SK-N-SH treated with all-trans-retinoic acid at 6 μM for 48 hours (cell line): ENCODE data around the gene ZW10.

ENCODE experiments used
- ATAC-seq: fragments of 200-7000 bp; cut with Tn5 transposase; 3 replicates; pipeline ENCODE4 v1.9.1; 2020; ENCODE audit warnings: mild to moderate bottlenecking, moderate library complexity
- ARNTL ChIP-seq: fragments of 450-650 bp; formaldehyde crosslinking; IDR thresholded peaks from 2 replicates; pipeline ENCODE4 v1.5.0; 2020; ENCODE audit warnings: low read depth, mild to moderate bottlenecking, moderate library complexity, borderline replicate concordance
- BACH2 ChIP-seq: fragments of 250-450 bp; sonication (Bioruptor Pico); IDR thresholded peaks from 2 replicates; pipeline ENCODE4 v1.9.0; 2021; ENCODE audit warnings: mild to moderate bottlenecking, borderline replicate concordance
- CSDC2 ChIP-seq: fragments of 250-450 bp; sonication (Bioruptor Pico); IDR thresholded peaks from 2 replicates; pipeline ENCODE4 v1.5.0; 2020; ENCODE audit warnings: mild to moderate bottlenecking, moderate library complexity
- CSRNP3 ChIP-seq: fragments of 250-450 bp; sonication (Bioruptor Pico); IDR thresholded peaks from 2 replicates; pipeline ENCODE4 v1.5.1; 2021; ENCODE audit warnings: mild to moderate bottlenecking, moderate library complexity
- ESRRG ChIP-seq: fragments of 250-450 bp; sonication (Bioruptor Pico); IDR thresholded peaks from 2 replicates; pipeline ENCODE4 v1.6.1; 2021; ENCODE audit warnings: mild to moderate bottlenecking
- GLIS3 ChIP-seq: fragments of 250-450 bp; sonication (Bioruptor Pico); IDR thresholded peaks from 2 replicates; pipeline ENCODE4 v1.5.0; 2020; ENCODE audit warnings: mild to moderate bottlenecking, moderate library complexity
- ISL1 ChIP-seq: fragments of 250-450 bp; sonication (Bioruptor Pico); IDR thresholded peaks from 2 replicates; pipeline ENCODE4 v2.1.2; 2022; ENCODE audit warnings: mild to moderate bottlenecking, moderate library complexity
- PPARA ChIP-seq: fragments of 250-450 bp; sonication (Bioruptor Pico); IDR thresholded peaks from 2 replicates; pipeline ENCODE4 v1.5.0; 2020; ENCODE audit warnings: mild to moderate bottlenecking, borderline replicate concordance
- RARB ChIP-seq: fragments of 250-450 bp; sonication (Bioruptor Pico); IDR thresholded peaks from 2 replicates; pipeline ENCODE4 v1.8.0; 2021; ENCODE audit warnings: mild to moderate bottlenecking, moderate library complexity
- TCF4 ChIP-seq: fragments of 250-450 bp; sonication (Bioruptor Pico); IDR thresholded peaks from 2 replicates; pipeline ENCODE4 v1.8.0; 2021; ENCODE audit warnings: mild to moderate bottlenecking, moderate library complexity, borderline replicate concordance
- TOX ChIP-seq: fragments of 250-450 bp; sonication (Bioruptor Pico); IDR thresholded peaks from 2 replicates; pipeline ENCODE4 v1.8.0; 2021; ENCODE audit warnings: mild to moderate bottlenecking, moderate library complexity, borderline replicate concordance
- ZC3H10 ChIP-seq: fragments of 250-450 bp; sonication (Bioruptor Pico); IDR thresholded peaks from 2 replicates; pipeline ENCODE4 v1.5.1; 2021; ENCODE audit warnings: mild to moderate bottlenecking, moderate library complexity
- ZFP3 ChIP-seq: fragments of 250-450 bp; sonication (Bioruptor Pico); IDR thresholded peaks from 2 replicates; pipeline ENCODE4 v1.5.0; 2020; ENCODE audit warnings: mild to moderate bottlenecking, moderate library complexity
- ZFP30 ChIP-seq: fragments of 450-650 bp; formaldehyde crosslinking; IDR thresholded peaks from 2 replicates; pipeline ENCODE4 v1.5.0; 2022; ENCODE audit warnings: mild to moderate bottlenecking, moderate library complexity
- ZNF565 ChIP-seq: fragments of 450-650 bp; formaldehyde crosslinking; conservative IDR thresholded peaks from 2 replicates; pipeline ENCODE4 v1.5.0; 2020; ENCODE audit warnings: low read depth, mild to moderate bottlenecking, moderate library complexity
- ZNF70 ChIP-seq: fragments of 450-650 bp; formaldehyde crosslinking; IDR thresholded peaks from 2 replicates; pipeline ENCODE4 v1.5.0; 2020; ENCODE audit warnings: mild to moderate bottlenecking, moderate library complexity
- TF ChIP-seq, protein P1 (sequence below): fragments of 250-450 bp; sonication (Bioruptor Pico); IDR thresholded peaks from 2 replicates; pipeline ENCODE4 v1.8.0; 2021; ENCODE audit warnings: low read depth, mild to moderate bottlenecking, moderate library complexity, borderline replicate concordance
- TF ChIP-seq, protein P2 (sequence below): fragments of 250-450 bp; sonication (Bioruptor Pico); IDR thresholded peaks from 2 replicates; pipeline ENCODE4 v1.5.0; 2020; ENCODE audit warnings: mild to moderate bottlenecking, moderate library complexity

Gene ZW10

DNA sequence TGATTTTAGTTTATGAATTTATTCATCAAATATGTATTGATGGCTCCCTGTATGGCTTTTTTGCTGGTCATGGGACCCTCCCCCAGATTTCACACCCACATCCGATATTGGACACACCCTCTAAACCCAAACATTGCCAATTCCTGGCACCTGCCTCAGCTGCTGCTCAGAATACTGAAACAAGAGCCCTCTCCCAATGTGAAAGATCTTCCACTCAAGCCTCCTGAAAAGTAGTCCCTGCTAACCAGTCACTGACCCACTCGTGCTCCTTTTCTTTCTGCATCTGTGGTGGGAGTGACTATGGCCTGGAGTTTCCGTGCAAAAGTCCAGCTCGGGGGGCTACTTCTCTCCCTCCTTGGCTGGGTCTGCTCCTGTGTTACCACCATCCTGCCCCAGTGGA lies 6.0 kb upstream of the ZW10 start, which contains the start of gene CLDN25 (continued):
- TF ChIP-seq, protein P1, sequence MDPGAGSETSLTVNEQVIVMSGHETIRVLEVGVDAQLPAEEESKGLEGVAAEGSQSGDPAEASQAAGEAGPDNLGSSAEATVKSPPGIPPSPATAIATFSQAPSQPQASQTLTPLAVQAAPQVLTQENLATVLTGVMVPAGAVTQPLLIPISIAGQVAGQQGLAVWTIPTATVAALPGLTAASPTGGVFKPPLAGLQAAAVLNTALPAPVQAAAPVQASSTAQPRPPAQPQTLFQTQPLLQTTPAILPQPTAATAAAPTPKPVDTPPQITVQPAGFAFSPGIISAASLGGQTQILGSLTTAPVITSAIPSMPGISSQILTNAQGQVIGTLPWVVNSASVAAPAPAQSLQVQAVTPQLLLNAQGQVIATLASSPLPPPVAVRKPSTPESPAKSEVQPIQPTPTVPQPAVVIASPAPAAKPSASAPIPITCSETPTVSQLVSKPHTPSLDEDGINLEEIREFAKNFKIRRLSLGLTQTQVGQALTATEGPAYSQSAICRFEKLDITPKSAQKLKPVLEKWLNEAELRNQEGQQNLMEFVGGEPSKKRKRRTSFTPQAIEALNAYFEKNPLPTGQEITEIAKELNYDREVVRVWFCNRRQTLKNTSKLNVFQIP (CRISPR knock-in tag), result no peak
- TF ChIP-seq ZFP30, result no peak

- TF ChIP-seq GLIS3 (CRISPR knock-in tag) (no peak), ZNF70 (no peak), ISL1 (CRISPR knock-in tag) (no peak), RARB (CRISPR knock-in tag) (no peak), PPARA (no peak), CSRNP3 (CRISPR knock-in tag) (no peak), ARNTL (CRISPR knock-in tag) (no peak), TCF4 (CRISPR knock-in tag) (no peak), BACH2 (CRISPR knock-in tag) (no peak), CSDC2 (CRISPR knock-in tag) (no peak), ZC3H10 (CRISPR knock-in tag) (no peak)
- TF ChIP-seq, protein P2, sequence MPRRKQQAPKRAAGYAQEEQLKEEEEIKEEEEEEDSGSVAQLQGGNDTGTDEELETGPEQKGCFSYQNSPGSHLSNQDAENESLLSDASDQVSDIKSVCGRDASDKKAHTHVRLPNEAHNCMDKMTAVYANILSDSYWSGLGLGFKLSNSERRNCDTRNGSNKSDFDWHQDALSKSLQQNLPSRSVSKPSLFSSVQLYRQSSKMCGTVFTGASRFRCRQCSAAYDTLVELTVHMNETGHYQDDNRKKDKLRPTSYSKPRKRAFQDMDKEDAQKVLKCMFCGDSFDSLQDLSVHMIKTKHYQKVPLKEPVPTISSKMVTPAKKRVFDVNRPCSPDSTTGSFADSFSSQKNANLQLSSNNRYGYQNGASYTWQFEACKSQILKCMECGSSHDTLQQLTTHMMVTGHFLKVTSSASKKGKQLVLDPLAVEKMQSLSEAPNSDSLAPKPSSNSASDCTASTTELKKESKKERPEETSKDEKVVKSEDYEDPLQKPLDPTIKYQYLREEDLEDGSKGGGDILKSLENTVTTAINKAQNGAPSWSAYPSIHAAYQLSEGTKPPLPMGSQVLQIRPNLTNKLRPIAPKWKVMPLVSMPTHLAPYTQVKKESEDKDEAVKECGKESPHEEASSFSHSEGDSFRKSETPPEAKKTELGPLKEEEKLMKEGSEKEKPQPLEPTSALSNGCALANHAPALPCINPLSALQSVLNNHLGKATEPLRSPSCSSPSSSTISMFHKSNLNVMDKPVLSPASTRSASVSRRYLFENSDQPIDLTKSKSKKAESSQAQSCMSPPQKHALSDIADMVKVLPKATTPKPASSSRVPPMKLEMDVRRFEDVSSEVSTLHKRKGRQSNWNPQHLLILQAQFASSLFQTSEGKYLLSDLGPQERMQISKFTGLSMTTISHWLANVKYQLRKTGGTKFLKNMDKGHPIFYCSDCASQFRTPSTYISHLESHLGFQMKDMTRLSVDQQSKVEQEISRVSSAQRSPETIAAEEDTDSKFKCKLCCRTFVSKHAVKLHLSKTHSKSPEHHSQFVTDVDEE (CRISPR knock-in tag), result no peak
- ATAC-seq, result no peak; the same call in 2 of the 3 replicates
Observed at GRCh38 chr11:113778111-113778910, 4.8 kb upstream of the ZW10 start.

GRCh38 chr11:113774174-113774503 lies 647 bp upstream of the ZW10 start:
- no peak for ATAC-seq
- no peak for TF ChIP-seq TOX (CRISPR knock-in tag)
- no peak for TF ChIP-seq ZFP3
- TF ChIP-seq GLIS3 (CRISPR knock-in tag), result no peak
- no peak for TF ChIP-seq ESRRG (CRISPR knock-in tag)
- TF ChIP-seq, protein P2 (CRISPR knock-in tag), result no peak
- TF ChIP-seq, protein P1 (CRISPR knock-in tag), result no peak
- no peak for TF ChIP-seq ZFP30
- no peak for TF ChIP-seq ZNF565 (CRISPR knock-in tag)
- no peak for TF ChIP-seq CSDC2 (CRISPR knock-in tag)
